ENCODE data around the gene PCBP3.

Gene PCBP3

DNA sequence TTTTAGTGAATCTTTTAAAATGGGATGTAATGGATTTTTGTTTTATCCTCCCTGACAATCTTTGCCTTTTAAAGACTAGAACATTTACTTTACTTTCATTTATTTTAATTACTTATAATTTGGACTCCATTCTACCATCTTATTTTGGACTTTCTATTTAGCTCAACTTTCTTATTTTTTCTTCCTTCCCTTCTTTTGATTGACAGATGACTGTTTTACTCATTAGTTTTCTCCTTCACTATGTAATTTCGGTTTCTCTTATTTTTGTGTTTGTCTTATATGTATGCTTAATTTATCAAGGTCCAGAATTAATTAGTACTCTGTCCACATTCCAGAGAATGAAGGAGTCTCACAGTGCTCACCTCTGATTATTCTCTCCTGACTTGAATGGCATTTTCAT lies 109.9 kb downstream of the PCBP3 start:
- DNase-seq (ENCODE audit: low read depth): no peak

DNA sequence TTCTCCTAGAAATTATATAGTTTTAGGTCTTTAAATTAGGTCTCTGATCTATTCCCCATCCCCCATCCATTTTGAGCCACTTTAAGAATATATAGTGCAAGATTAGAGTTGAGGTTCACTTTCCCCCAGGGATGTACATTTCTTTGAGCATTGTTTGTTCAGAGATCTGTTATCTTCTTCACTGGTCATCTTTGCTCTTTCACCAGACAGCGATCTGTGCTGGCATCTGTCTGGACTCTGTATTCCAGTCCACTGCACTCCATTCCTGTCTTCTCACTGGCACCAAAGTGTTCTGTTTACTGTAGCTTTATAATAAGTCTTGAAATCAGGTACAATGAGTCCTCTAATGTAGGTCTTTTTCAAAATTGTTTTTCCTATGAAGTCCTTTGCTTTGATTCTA lies 112.5 kb downstream of the PCBP3 start:
- no peak for DNase-seq (ENCODE audit: low read depth)

DNA sequence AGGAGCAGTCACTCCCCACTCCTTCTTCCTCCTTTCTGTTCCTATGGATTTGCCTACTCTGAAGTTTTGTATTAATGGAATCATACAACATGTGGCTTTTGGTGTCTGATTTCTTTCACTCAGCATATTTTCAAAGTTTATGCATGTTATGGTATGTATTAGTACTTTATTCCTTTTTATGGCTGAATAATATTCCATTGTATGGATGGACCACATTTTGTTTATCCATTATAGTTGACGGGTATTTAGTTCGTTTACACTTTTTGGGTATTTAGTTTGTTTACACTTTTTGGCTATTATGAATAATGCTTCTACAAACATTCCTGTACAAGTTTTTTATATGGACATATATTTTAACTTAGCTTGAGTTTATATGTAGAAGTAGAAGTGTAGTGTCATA lies 113.1 kb downstream of the PCBP3 start:
- DNase-seq (ENCODE audit: low read depth): no peak

- DNase-seq (ENCODE audit: low read depth): no peak
Observed at GRCh38 chr21:45761704-45762103, 118.2 kb downstream of the PCBP3 start.

GRCh38 chr21:45763074-45763473 lies 119.5 kb downstream of the PCBP3 start:
- DNase-seq (ENCODE audit: low read depth): no peak

DNA sequence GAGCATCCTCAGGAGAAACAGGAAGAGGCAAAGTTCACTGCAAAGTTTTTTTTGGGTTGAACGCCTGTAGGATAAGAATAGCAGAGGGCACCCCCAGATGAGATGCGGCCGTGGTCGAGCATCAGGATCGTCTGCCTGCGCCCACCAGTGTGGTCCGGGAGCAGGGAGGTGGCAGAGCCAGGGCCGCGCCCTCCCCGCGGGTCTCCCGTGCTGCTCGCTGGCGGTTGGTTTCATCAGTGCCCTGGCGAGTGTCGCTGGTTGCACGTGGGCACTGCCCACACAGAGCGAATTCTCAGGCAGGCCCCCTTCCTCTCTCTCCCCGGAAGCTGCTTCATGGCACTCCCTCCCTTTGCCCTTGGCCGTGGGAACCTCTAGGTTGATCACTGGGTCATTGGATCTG lies 120.0 kb downstream of the PCBP3 start:
- no peak for DNase-seq (ENCODE audit: low read depth)

DNA sequence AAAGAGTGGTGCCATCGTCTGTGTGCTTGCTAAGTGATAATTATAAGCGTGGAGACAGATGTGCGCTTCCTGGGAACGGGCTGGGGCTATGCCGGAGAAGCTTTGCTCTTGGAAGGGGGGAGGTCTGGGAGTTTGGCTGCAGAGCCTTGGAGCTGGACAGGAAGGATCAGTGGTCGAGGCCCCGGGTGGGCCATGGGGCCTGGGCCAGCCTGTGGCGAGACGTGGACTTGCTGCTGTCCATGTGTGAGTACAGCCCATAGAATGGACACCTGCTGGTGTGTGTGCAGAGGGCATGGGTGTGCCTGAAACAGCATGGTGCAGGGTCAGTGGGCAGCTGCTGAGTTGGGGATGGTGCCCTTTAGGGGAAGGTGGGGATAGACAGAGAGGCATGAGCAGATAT lies 121.3 kb downstream of the PCBP3 start:
- no peak for DNase-seq (ENCODE audit: low read depth)

DNA sequence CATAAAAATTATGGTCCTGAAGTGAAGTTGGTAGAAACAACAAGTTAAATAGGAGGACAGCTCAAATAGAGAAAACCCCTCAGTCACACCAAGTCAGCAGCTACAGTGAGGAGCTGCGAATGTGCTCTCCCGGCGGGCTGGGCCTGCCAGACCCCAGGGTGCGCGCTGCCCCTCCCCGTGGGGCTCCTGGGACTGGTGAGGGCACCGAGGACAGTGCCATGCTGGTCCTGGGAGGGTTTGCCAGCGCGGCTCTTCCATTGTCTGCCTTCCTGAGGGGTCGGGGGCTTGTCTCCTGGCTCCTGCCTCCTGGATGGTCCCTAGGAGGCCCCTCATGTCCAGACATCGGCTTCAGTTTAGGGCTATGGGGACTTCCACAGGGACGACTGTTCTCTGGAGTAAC lies 121.8 kb downstream of the PCBP3 start:
- DNase-seq (ENCODE audit: low read depth): no peak

- no peak for DNase-seq (ENCODE audit: low read depth)
Observed at GRCh38 chr21:45766055-45766454, 122.5 kb downstream of the PCBP3 start.

- no peak for DNase-seq (ENCODE audit: low read depth)
Observed at GRCh38 chr21:45766501-45766900, 123.0 kb downstream of the PCBP3 start.

GRCh38 chr21:45767071-45768006 lies 123.8 kb downstream of the PCBP3 start:
- DNase-seq (ENCODE audit: low read depth): no peak

DNA sequence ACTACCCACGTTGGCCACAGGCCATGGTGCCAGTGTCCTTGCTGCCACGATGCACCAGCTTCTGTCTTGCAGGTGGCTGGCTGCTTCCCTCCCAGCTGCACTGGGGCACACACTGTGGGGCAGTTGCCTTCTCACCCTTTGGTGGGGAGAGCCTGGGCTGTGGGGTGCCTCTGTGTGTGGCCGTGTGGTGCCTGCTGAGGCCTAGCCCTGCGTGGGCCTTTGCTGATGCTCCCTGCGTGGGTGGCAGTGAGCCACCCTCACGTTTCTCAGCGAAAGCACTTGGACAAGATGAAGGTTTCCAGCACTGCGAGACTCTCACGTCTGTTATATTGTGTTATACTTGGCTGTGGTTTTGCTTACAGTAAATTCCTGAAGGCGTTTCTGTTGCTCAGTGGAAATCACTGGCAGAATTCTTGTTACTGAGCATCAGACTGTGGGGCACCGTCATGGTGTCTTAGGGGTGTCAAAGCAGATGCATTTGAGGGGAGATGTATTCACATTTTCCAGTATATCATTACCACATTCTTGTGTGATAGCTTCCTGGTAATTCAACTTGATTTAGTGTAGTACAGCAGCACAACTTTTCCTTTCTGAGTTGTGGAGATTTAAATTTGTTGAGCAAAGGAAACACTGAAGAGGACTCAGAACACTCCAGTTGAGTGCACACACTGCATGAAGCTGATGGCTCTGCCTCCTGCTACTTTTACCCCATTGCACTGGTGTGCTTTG lies 124.7 kb downstream of the PCBP3 start:
- DNase-seq (ENCODE audit: low read depth): no peak

DNA sequence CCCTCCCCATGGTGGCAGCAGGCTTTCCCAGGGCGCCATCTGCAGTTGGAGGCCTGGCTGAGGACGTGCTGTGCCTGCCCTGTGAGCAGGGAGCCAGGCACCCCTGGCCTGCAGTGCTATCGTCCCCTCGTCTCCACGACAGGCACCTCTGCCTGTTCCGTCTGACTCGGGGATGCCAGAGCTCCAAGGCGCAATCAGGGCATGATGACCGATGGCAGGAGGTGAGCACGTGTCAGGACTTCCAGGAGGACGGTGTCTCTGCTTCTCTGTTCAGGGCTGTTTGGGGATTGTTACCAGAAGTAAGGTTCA lies 125.2 kb downstream of the PCBP3 start:
- DNase-seq (ENCODE audit: low read depth): no peak

- DNase-seq (ENCODE audit: low read depth): no peak
Observed at GRCh38 chr21:45769294-45769693, 125.8 kb downstream of the PCBP3 start.

DNA sequence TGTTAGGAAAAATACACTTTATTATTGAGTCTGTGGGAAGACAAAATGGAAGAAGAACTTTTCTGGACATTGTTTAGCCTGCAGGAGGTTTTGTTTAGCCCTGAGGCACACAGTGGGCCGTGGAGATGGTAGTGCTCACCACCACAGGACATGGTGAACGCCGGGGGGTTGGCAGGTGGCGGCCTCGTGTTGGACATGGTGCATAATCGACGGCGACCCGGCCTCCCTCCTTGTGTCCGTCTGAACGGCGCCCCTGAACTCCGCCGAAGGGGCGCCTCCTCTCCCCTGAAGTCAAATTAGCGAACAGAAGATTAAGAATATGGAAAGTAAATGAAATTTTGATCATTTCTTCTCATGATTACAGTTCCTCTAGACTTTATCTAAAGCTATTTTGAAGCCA lies 126.4 kb downstream of the PCBP3 start:
- no peak for DNase-seq (ENCODE audit: low read depth)

DNA sequence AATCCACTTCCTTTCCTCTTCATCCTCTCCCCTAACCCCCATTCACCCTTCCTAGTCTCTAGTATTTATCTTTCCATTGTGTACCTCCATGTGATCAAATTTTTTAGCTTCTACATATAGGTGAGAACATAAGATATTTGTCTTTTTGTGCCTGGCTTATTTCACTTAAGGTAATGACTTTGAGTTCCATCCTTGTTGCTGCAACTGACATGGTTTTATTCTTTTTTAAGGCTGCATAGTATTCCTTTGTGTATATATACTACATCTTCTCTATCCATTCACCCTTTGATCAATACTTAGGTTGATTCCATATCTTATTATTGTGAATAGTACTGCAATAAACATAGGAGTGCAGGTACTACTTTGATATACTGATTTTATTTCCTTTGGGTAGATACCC lies 128.7 kb downstream of the PCBP3 start:
- DNase-seq (ENCODE audit: low read depth): no peak

- no peak for DNase-seq (ENCODE audit: low read depth)
Observed at GRCh38 chr21:45774291-45774690, 130.8 kb downstream of the PCBP3 start.

GRCh38 chr21:45776971-45777370 lies 133.4 kb downstream of the PCBP3 start:
- no peak for DNase-seq (ENCODE audit: low read depth)

- no peak for DNase-seq (ENCODE audit: low read depth)
Observed at GRCh38 chr21:45778686-45779085, 135.2 kb downstream of the PCBP3 start.

- no peak for DNase-seq (ENCODE audit: low read depth)
Observed at GRCh38 chr21:45779226-45779625, 135.7 kb downstream of the PCBP3 start.

DNA sequence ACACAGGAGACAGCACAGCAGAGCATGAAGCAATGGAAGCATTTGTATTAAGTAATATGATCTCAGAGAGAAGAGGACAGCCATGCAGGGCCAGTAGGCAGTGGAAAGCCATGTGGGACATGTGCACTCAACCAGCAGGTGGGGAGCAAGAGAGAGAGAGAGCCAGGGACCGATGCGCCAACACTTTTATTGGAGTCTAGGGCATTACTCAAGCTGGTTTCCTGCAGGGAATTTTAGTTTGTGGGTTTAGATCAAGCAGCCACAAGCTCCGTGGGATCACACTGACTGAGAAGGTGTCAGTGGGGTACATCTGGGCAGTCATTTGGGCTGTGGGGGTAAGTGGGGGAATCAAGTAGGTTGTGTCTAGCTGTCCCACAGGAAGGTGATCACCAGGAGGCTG lies 137.1 kb downstream of the PCBP3 start:
- DNase-seq (ENCODE audit: low read depth): no peak

DNA sequence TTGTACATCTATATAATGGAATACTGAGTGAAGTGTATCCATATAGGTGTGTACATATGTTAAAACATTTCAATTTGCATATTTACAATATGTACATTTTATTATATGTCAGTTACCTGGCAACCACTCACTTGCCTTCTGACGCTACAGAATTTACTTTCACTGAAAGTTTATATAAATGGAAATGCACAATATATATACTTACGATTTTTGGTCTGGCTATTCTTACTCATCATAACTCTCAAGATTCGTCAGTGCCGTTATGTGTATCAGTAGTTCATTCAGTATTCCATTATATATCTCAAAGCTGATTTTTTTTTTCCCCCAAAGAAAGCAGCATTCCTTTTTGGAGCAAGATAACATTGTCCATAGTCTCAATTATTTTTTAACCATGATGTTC lies 138.2 kb downstream of the PCBP3 start:
- DNase-seq (ENCODE audit: low read depth): no peak

DNA sequence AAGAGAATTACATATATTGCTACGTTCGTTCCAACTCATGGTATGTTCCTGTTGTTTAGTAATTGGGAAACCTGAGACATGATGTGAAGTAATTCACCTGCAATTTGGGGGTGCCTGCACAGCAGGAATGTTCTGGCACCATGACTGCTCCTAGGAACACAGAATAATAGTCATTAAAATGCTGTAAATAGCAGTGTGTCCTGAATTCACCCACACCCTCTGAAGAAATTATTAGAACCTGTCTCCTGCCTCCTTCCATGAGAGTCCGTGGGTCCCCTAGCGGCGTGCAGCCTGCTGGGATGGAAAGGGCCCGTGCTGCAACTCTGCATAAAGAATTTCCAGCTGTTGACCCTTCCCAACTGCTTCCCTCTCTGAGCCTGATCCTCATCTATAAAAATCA lies 143.1 kb downstream of the PCBP3 start:
- DNase-seq (ENCODE audit: low read depth): no peak

GRCh38 chr21:45787371-45787770 lies 143.8 kb downstream of the PCBP3 start:
- no peak for DNase-seq (ENCODE audit: low read depth)
